ENCODE data around the gene TTYH1. TPM values are rescaled to one million over a fixed set of nuclear protein-coding genes. Genes with fewer than 3 reads are reported as not detected.
A peak's percentile ranks its signal among the peaks of the same experiment; 100 is the strongest.

TTYH1 gene
- total RNA-seq, 1 donor from 2014 or later = 0.21 TPM

DNA sequence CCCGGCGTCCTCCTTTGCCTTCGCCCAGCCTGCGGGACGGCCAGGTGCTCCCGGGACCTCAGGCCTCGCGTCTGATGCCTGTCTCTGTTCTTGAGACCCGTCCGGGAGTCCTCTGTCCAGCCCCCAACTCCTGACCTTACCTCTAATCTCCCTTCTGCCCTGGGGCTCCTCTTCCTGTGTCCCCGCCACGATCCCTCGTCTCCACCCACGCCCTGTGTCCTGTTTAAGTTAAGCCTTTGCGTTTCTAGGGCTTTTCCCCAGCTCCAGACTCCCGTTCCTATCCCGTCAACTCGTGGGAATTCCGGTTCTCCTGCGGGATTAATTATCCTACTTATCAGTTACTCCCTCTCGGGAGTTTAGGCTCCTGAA is 34.4 kb downstream of the TTYH1 start:
- no peaks in the 10 kb centered on the region for H3K9me3 Mint-ChIP-seq
- peak overlapping the region; percentile 96 for H3K4me3 Mint-ChIP-seq
- H3K4me1 Mint-ChIP-seq = peaks cover 31% of the 10 kb centered on the region
- peak overlapping the region; percentile 100 for H3K27ac Mint-ChIP-seq
- DNase-seq = no peak
- intact Hi-C loops (cut with micrococcal nuclease) = loop anchor here (1.0 to 10.0 kb wide), 3 partner anchors 14 to 287 kb away; partner anchors contain the start of genes LENG9 and RPS9
- peaks cover 62% of the 10 kb centered on the region for H3K36me3 Mint-ChIP-seq (ENCODE audit: low read depth)
- H3K27me3 Mint-ChIP-seq = peaks cover 2% of the 10 kb centered on the region

DNA sequence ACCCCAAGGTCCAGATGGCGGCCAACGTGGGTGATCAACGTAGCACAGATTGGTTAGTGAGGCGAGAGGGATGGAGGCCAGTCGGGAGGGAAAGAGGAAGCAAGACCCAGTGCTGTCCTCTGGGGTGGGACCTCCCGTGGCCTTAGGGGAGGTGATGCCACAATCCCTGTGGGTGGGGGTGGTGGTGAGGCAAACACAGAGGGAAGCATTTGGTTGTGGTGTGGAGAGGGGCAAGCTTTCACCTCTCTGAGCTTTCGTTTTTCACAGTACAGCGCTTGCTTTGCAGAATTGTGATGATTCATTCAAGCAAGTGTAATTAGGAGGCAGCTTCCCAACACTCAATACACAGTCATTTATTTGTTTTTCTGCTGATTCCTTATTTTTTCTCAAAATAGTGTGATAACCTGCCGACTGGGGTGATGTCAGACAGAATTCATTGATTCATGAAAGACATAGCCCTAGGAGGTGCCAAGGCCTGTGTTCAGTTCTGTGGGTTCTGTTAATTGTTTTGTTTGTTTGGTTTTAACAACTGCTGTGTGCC is 36.1 kb downstream of the TTYH1 start:
- DNase-seq = no peak
- intact Hi-C loops (cut with micrococcal nuclease) = no loop called here
- H3K9me3 Mint-ChIP-seq = no peaks in the 10 kb centered on the region
- peaks cover 30% of the 10 kb centered on the region for H3K4me1 Mint-ChIP-seq
- peaks cover 2% of the 10 kb centered on the region for H3K27me3 Mint-ChIP-seq
- H3K27ac Mint-ChIP-seq = no peak overlapping the region
- peak overlapping the region; percentile 96 for H3K4me3 Mint-ChIP-seq
- H3K36me3 Mint-ChIP-seq (ENCODE audit: low read depth) = peaks cover 69% of the 10 kb centered on the region

DNA sequence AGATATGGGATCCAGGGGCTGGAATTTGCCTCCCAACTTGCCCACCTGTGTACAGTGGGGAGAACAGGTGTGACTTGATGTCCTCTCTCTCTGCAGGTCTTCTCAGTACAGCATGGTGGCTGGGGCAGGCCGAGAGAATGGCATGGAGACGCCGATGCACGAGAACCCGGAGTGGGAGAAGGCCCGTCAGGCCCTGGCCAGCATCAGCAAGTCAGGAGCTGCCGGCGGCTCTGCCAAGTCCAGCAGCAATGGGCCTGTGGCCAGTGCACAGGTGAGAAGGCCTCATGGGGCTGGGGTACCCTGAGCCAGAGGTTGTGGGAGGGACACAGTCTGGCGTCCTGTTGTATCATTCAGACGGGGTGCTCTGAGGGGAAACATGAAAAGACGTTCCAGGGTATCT is 36.7 kb downstream of the TTYH1 start:
- H3K4me3 Mint-ChIP-seq = no peak overlapping the region
- intact Hi-C loops (cut with micrococcal nuclease) = no loop called here

DNA sequence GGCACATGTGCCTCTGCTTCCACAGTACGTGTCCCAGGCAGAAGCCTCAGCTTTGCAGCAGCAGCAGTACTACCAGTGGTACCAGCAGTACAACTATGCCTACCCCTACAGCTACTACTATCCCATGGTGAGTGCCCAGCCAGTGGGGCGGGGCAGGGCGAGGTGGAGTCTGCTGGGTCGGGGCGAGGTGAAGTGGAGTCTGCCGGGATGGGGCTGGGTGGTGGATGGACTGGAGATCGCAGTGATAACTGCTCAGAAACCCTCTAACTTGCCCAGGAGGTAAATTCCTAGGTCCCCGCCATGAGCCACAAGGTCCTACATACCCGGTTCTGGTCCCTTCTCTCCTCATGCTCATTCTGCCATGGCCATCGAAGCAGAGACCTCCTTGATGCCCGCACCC is 37.4 kb downstream of the TTYH1 start:
- no peak for DNase-seq
- peaks cover 69% of the 10 kb centered on the region for H3K36me3 Mint-ChIP-seq (ENCODE audit: low read depth)
- no peak overlapping the region for H3K27ac Mint-ChIP-seq
- no peaks in the 10 kb centered on the region for H3K9me3 Mint-ChIP-seq
- H3K4me3 Mint-ChIP-seq = no peak overlapping the region
- H3K4me1 Mint-ChIP-seq = peaks cover 23% of the 10 kb centered on the region
- H3K27me3 Mint-ChIP-seq = peaks cover 2% of the 10 kb centered on the region
- intact Hi-C loops (cut with micrococcal nuclease) = no loop called here

More for the DNA sequence above, 36.7 kb downstream of the TTYH1 start:
- DNase-seq = no peak
- peaks cover 27% of the 10 kb centered on the region for H3K4me1 Mint-ChIP-seq
- H3K27ac Mint-ChIP-seq = no peak overlapping the region
- peaks cover 69% of the 10 kb centered on the region for H3K36me3 Mint-ChIP-seq (ENCODE audit: low read depth)
- peaks cover 2% of the 10 kb centered on the region for H3K27me3 Mint-ChIP-seq
- no peaks in the 10 kb centered on the region for H3K9me3 Mint-ChIP-seq

DNA sequence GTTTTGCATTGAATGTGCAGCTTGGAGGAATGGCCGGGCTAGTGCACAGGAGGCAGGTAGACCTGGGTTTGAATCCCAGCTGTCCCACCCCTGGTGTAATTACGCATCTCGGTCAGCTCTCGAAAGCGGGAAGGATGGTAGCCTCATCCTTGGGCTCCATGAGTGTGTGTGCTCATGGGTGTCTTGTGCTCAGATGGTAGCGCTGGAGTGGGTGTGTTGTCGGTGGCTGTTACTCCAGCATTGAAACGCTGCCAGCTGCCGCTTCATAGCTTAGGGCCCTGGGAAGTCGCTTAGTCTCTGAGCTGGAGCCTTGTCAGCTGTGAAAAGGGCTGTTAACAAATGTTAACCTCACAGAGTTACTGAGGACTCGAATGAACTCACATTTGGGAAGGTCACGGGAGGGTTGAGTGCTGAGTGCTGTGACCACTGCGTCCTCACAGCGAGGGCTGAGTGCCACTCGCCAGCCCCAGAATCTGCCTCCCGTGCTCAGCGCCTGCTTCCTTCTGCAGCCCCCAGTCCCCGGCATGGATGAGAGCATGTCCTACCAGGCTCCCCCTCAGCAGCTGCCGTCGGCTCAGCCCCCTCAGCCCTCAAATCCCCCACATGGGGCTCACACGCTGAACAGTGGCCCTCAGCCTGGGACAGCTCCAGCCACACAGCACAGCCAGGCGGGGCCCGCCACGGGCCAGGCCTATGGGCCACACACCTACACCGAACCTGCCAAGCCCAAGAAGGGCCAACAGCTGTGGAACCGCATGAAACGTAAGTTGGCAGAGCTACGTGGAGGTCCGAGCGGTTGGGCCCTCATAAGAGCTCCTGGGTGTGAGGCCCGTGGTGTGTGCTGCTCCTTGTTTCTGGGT is 38.9 kb downstream of the TTYH1 start:
- Mint-ChIP-seq H3K27me3 (no peaks in the 10 kb centered on the region), H3K36me3 (ENCODE audit: low read depth) (peaks cover 75% of the 10 kb centered on the region), H3K4me1 (peaks cover 22% of the 10 kb centered on the region), H3K27ac (no peak overlapping the region), H3K9me3 (no peaks in the 10 kb centered on the region), H3K4me3 (no peak overlapping the region)
- intact Hi-C loops (cut with micrococcal nuclease) = no loop called here
- no peak for DNase-seq

DNA sequence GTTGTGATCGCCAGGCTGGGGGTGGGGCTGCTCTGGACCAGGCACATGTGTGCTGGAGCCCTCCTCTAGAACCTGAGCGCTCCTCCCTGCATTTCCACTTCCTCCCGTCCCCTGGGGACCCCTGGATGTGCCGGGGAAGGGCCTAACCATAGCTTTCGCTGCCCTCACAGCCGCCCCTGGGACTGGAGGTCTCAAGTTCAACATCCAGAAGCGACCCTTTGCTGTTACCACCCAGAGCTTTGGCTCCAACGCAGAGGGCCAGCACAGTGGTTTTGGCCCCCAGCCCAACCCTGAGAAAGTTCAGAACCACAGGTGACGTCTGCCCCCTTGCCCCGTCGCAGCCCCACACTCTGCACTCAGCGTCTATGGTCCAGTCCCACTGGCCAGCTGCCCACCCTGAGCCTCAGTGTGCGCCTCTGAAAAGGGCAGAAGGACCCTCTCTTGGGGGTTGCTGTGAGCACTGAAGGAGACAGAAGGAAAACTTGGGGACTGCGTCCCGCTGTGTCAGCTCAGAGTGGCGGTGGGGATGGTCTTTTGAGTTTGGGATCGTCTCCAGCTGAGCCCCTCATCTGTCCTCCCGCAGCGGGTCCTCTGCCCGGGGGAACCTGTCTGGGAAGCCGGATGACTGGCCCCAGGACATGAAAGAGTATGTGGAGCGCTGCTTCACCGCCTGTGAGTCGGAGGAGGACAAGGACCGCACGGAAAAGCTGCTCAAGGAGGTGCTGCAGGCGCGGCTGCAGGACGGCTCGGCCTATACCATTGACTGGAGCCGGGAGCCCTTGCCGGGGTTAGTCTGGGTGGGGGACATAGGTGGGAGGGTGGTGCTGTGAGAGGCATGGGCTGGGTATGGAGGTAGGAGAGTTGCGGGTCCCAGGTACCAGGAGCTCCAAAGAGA is 39.8 kb downstream of the TTYH1 start:
- Mint-ChIP-seq H3K9me3 (no peaks in the 10 kb centered on the region), H3K36me3 (ENCODE audit: low read depth) (peaks cover 77% of the 10 kb centered on the region), H3K4me3 (no peak overlapping the region), H3K27ac (no peak overlapping the region), H3K27me3 (no peaks in the 10 kb centered on the region), H3K4me1 (peaks cover 24% of the 10 kb centered on the region)
- intact Hi-C loops (cut with micrococcal nuclease) = no loop called here
- DNase-seq = no peak

DNA sequence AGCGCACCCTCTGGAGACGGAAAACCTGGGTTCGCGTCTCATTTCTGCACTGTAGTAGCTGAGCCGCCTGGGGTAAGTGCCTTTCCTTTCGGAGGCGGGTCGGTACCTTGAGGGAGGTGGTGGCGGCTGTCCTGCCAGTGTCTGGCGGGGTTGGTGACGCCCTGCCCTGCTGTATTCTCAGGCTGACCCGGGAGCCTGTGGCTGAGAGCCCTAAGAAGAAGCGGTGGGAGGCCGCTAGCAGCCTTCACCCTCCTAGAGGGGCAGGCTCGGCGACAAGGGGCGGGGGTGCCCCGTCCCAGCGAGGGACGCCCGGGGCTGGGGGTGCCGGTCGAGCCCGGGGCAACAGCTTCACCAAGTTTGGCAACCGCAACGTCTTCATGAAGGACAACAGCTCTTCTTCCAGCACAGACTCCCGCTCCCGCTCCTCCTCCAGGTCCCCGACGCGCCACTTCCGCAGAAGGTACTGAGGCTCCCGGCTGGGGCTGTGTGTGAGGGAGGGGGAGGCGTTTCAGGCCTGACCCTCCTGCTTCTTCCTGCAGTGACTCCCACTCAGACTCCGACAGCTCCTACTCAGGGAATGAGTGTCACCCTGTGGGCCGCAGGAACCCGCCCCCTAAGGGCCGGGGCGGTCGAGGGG is 40.6 kb downstream of the TTYH1 start:
- intact Hi-C loops (cut with micrococcal nuclease) = no loop called here
- H3K9me3 Mint-ChIP-seq = no peaks in the 10 kb centered on the region
- H3K36me3 Mint-ChIP-seq (ENCODE audit: low read depth) = peaks cover 71% of the 10 kb centered on the region
- H3K27me3 Mint-ChIP-seq = no peaks in the 10 kb centered on the region
- peaks cover 17% of the 10 kb centered on the region for H3K4me1 Mint-ChIP-seq
- DNase-seq = no peak
- H3K4me3 Mint-ChIP-seq = no peak overlapping the region
- no peak overlapping the region for H3K27ac Mint-ChIP-seq

DNA sequence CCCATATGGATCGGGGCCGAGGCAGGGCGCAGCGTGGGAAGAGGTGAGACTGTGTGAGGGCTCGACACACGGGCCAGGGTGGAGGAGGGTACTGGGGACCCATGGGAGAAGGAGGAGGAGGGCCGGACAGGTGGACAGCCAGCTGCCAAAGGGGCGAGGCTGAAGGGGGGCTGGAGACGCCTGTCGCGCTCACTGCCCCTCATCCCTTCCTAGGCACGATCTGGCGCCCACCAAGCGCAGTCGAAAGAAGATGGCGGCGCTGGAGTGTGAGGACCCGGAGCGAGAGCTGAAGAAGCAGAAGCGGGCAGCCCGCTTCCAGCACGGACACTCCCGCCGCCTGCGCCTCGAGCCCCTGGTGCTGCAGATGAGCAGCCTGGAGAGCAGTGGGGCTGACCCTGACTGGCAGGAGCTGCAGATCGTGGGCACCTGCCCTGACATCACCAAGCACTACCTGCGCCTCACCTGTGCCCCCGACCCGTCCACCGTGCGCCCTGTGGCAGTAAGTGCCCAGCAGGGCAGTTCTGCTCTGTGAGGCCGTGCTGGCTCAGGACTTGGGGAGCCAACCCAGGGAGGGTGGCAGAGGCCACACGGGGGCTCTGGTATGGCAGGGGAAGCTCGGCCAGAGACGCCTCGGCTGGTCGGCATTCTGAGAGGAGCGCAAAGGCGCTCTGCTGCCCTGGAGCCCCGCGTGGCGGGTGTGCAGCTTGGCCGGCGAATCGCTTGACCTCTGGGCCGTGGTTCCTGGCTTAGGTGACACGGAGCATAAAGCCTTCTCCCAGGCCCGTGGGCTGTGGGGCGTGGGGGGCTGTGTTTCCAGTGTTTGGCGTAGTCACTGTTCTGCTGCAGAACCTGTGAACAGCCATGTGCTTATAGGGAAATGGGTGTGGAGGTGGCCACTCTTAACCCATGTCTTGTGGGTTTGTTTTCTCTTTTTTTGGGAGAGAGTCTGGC is 41.4 kb downstream of the TTYH1 start:
- Mint-ChIP-seq H3K27me3 (no peaks in the 10 kb centered on the region), H3K27ac (no peak overlapping the region), H3K9me3 (no peaks in the 10 kb centered on the region), H3K4me3 (no peak overlapping the region), H3K36me3 (ENCODE audit: low read depth) (peaks cover 70% of the 10 kb centered on the region), H3K4me1 (peaks cover 15% of the 10 kb centered on the region)
- no peak for DNase-seq
- intact Hi-C loops (cut with micrococcal nuclease) = no loop called here

DNA sequence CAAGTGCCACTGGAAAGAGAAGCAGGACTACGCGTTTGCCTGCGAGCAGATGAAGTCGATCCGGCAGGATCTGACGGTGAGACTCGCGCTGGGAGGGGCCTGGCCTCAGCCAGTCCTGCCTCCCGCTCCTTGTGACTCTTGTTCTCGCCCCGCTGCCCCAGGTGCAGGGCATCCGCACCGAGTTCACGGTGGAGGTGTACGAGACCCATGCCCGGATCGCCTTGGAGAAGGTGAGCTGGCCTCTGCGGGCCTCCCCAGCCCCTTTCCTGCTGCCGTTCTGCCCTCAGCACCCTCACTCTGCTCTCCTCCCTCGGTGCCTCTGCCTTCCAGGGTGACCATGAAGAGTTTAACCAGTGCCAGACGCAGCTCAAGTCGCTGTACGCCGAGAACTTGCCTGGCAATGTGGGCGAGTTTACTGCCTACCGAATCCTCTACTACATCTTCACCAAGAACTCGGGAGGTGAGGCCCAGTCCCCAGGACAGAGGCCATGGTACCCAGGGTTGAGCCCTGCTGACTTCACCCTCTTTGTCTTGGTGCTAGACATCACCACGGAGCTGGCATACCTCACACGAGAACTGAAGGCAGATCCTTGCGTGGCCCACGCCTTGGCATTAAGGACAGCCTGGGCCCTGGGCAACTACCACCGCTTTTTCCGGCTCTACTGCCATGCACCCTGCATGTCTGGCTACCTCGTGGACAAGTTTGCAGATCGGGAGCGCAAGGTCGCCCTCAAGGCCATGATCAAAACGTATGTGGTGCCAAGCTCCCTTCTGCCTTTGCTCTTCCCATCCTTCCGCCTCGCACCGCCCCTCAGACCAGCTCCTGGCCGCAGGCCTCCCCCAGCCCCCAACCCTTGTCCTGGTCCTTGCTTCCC is 42.7 kb downstream of the TTYH1 start:
- H3K9me3 Mint-ChIP-seq = no peaks in the 10 kb centered on the region
- DNase-seq = no peak
- intact Hi-C loops (cut with micrococcal nuclease) = no loop called here
- peaks cover 65% of the 10 kb centered on the region for H3K36me3 Mint-ChIP-seq (ENCODE audit: low read depth)
- H3K4me3 Mint-ChIP-seq = no peak overlapping the region
- H3K27me3 Mint-ChIP-seq = no peaks in the 10 kb centered on the region
- no peak overlapping the region for H3K27ac Mint-ChIP-seq
- peaks cover 20% of the 10 kb centered on the region for H3K4me1 Mint-ChIP-seq

DNA sequence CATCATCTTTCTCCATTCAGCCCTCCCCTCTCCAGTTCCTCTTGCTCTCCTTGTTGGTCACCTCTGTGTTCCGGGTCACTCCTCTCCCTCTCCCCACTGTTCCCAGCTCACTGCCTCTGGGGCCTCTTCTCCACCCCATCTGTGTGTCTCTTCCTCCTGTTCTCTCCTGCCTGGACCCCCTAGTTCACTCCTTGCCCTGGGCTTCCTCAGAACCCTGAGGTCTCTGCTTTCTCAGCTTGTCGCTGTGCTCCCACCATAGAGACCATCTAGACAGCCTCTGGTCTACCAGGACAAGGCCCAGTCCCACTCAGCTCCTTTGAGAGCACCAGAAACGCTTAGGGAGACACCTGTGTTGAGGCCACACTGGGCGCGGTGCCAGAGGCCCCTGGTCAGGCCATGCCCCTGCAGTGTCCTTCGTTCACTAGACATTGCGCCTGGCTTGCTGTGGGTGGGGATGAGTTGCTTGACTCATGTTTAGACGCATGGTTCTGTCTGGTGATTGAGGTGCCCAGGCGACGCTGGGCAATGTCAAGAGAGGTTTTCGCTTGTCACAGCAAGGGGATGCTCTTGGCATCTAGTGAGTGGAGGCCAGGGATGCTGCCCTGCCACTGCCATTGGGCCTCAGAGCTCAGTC is 43.5 kb downstream of the TTYH1 start:
- no peak for DNase-seq
- peaks cover 19% of the 10 kb centered on the region for H3K4me1 Mint-ChIP-seq
- no peaks in the 10 kb centered on the region for H3K9me3 Mint-ChIP-seq
- H3K4me3 Mint-ChIP-seq = no peak overlapping the region
- no peak overlapping the region for H3K27ac Mint-ChIP-seq
- intact Hi-C loops (cut with micrococcal nuclease) = no loop called here
- H3K27me3 Mint-ChIP-seq = no peaks in the 10 kb centered on the region
- peaks cover 60% of the 10 kb centered on the region for H3K36me3 Mint-ChIP-seq (ENCODE audit: low read depth)

DNA sequence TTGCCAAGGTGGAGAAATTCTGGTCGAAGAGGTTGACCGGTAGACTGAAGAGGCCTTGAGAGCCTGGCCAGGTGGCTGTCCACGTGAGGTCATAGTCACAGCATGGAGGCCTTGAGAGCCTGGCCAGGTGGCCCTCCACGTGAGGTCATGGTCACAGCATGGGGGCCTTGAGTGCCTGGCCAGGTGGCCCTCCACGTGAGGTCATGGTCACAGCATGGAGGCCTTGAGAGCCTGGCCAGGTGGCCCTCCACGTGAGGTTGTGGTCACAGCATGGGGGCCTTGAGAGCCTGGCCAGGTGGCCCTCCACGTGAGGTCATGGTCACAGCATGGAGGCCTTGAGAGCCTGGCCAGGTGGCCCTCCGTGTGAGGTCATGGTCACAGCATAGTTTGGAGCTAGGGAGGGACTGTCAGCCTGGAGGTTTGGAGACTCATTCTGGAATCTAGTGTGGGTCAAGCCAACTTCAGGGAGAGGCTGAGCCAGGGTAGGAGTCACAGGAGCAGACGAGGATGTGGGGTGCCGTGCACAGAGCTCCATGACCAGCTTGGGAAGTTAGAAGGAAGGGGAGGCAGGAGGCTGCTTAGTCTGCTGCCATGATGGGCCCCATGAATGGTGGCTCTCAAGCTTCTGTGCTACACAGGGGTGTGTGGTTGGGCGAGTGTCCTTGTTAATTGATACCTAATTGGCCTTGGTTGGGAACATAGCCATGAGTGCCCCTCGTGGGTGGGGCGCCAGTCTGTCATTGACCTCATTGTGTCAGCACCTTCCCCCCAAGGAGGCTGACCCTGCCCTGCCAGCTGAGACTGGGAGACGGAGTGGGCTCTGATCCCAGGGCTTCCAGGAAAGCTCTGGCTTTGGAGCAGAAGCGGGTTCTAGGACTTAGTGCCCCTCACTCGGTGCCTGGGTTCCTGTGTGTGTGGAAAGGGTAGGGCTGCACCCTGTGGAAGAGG is 44.3 kb downstream of the TTYH1 start:
- DNase-seq = no peak
- Mint-ChIP-seq H3K36me3 (ENCODE audit: low read depth) (peaks cover 54% of the 10 kb centered on the region), H3K9me3 (no peaks in the 10 kb centered on the region), H3K27ac (no peak overlapping the region), H3K4me3 (peak overlapping the region; percentile 16), H3K27me3 (no peaks in the 10 kb centered on the region), H3K4me1 (peaks cover 24% of the 10 kb centered on the region)
- intact Hi-C loops (cut with micrococcal nuclease) = loop anchor here (5.0 to 10.0 kb wide), 6 partner anchors 267 to 1165 kb away; partner anchors contain the start of genes MYADM, PPP1R12C, PPP6R1 and TSEN34
